Calu3 (cell line): ENCODE data around the gene SLC7A11. TPM values are rescaled to one million over a fixed set of nuclear protein-coding genes. Genes with fewer than 3 reads are reported as not detected.

Source experiments
- BruUV-seq: library from RNA; stranded (reverse); fragments of 400-500 nt; replicated peaks from 2 replicates; lab custom pipeline; 2021; lab: Mats Ljungman, UMichigan
- CTCF ChIA-PET: fragments of 300-600 bp; sonication (Branson Sonifier 250); formaldehyde crosslinking; loops from one replicate; lab custom pipeline; 2022; ENCODE audit warnings: antibody characterized with exemption; lab: Charles Lee
- DNase-seq: peaks from one replicate; pipeline ENCODE4 v3.0.0; 2022
- H3K27ac Mint-ChIP-seq: one replicate; pipeline ENCODE4 v1.8.0; 2022; ENCODE audit warnings: mixed read lengths; ENCODE audit not compliant: unreplicated experiment
- H3K27me3 Mint-ChIP-seq: one replicate; pipeline ENCODE4 v1.8.0; 2022; ENCODE audit warnings: mixed read lengths; ENCODE audit not compliant: unreplicated experiment
- H3K36me3 Mint-ChIP-seq: one replicate; pipeline ENCODE4 v1.8.0; 2022; ENCODE audit warnings: mild to moderate bottlenecking, moderate library complexity, mixed read lengths; ENCODE audit not compliant: insufficient read depth, unreplicated experiment
- H3K4me1 Mint-ChIP-seq: one replicate; pipeline ENCODE4 v1.8.0; 2022; ENCODE audit warnings: mild to moderate bottlenecking, low read depth, mixed read lengths; ENCODE audit not compliant: unreplicated experiment
- H3K4me3 Mint-ChIP-seq: one replicate; pipeline ENCODE4 v1.8.0; 2022; ENCODE audit warnings: mild to moderate bottlenecking, low read depth, moderate library complexity, mixed read lengths; ENCODE audit not compliant: unreplicated experiment
- H3K9me3 Mint-ChIP-seq: one replicate; pipeline ENCODE4 v1.8.0; 2022; ENCODE audit warnings: low read depth, mixed read lengths; ENCODE audit not compliant: unreplicated experiment
- intact Hi-C: fragments of 100-400 bp; cut with micrococcal nuclease; formaldehyde crosslinking; loops from one replicate; pipeline ENCODE4 v1.10.0; 2022; ENCODE audit not compliant: unreplicated experiment
- total RNA-seq: library from RNA; stranded (reverse); gene quantifications from 2 replicates; pipeline ENCODE4 v1.2.3, GENCODE V29; 2022
- TF ChIP-seq, protein P1 (sequence below): fragments of 200-600 bp; IDR thresholded peaks from one replicate; pipeline ENCODE4 v1.8.0; 2022; ENCODE audit warnings: antibody characterized with exemption; ENCODE audit not compliant: unreplicated experiment

Gene SLC7A11
- total RNA-seq, 1 experiment from 2014 or later = 49.4 TPM

GRCh38 chr4:138199568-138200235 is 42.4 kb downstream of the SLC7A11 start:
- CTCF ChIA-PET = no interaction called here
- TF ChIP-seq, protein P1, sequence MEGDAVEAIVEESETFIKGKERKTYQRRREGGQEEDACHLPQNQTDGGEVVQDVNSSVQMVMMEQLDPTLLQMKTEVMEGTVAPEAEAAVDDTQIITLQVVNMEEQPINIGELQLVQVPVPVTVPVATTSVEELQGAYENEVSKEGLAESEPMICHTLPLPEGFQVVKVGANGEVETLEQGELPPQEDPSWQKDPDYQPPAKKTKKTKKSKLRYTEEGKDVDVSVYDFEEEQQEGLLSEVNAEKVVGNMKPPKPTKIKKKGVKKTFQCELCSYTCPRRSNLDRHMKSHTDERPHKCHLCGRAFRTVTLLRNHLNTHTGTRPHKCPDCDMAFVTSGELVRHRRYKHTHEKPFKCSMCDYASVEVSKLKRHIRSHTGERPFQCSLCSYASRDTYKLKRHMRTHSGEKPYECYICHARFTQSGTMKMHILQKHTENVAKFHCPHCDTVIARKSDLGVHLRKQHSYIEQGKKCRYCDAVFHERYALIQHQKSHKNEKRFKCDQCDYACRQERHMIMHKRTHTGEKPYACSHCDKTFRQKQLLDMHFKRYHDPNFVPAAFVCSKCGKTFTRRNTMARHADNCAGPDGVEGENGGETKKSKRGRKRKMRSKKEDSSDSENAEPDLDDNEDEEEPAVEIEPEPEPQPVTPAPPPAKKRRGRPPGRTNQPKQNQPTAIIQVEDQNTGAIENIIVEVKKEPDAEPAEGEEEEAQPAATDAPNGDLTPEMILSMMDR = no peak
- peak overlapping the region; percentile 57 for H3K4me3 Mint-ChIP-seq

DNA sequence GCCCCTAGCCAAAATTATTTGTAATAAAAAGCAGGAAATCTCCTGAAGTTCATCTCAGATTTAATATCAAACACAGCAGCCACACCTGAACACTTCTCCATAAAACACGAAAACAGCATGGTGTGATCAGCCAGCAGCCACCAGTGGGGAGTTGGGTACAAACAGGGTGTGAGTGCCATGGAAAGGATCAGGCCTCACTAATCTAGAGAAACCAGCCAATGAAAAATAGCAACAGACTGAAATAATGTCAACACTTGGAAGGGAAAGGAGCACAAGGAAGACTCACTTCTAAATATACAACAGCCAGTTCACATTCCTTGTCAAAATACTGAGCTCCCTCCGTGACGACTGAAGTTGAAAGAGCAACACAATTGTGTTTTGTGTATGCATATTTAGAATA is 46.0 kb downstream of the SLC7A11 start:
- Mint-ChIP-seq H3K36me3 (peaks cover 42% of the 10 kb centered on the region), H3K9me3 (no peaks in the 10 kb centered on the region), H3K27ac (peak overlapping the region; percentile 79), H3K4me3 (no peak overlapping the region), H3K27me3 (no peaks in the 10 kb centered on the region), H3K4me1 (peaks cover 33% of the 10 kb centered on the region)
- intact Hi-C loops = loop anchor here (5.0 kb wide), 1 partner anchor 301 kb away; no protein-coding TSS in a partner anchor
- no peak for DNase-seq
- BruUV-seq = no TSS peak
- TF ChIP-seq, protein P1 = no peak
- CTCF ChIA-PET = no interaction called here

More at GRCh38 chr4:138199568-138200235, 42.4 kb downstream of the SLC7A11 start:
- Mint-ChIP-seq H3K4me1 (peaks cover 49% of the 10 kb centered on the region), H3K27ac (peak overlapping the region; percentile 98), H3K27me3 (no peaks in the 10 kb centered on the region), H3K9me3 (no peaks in the 10 kb centered on the region), H3K36me3 (peaks cover 43% of the 10 kb centered on the region)
- TSS peak; percentile 97 for BruUV-seq
- DNase-seq = peak; percentile 67
- intact Hi-C loops = loop anchor here (2.0 to 5.0 kb wide), 3 partner anchors 43 to 298 kb away; partner anchors contain the start of gene SLC7A11

DNA sequence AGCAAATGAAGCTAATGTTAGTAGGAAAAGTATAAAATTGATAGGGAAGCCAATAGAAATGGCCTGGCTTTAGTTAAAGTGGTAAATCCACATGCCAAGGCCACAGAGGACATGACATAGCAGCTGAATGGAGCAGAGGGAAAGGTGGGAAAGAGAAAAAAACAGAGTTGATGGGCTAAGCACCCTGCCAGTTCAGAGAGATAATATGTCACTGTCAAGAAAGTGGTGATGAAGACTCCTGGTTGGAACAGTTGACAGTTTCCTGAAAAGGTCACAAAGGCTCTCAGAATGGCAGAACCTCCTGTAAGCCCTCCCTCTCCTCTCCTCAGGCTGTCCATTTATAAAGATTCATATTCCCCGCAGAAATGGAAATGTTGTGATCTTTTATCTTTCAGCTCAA is 48.2 kb downstream of the SLC7A11 start:
- peaks cover 32% of the 10 kb centered on the region for H3K36me3 Mint-ChIP-seq
- H3K4me3 Mint-ChIP-seq = no peak overlapping the region
- TF ChIP-seq, protein P1 = no peak
- no peaks in the 10 kb centered on the region for H3K9me3 Mint-ChIP-seq
- peaks cover 21% of the 10 kb centered on the region for H3K4me1 Mint-ChIP-seq
- BruUV-seq = no TSS peak
- no peak overlapping the region for H3K27ac Mint-ChIP-seq
- H3K27me3 Mint-ChIP-seq = no peaks in the 10 kb centered on the region
- no peak for DNase-seq
- intact Hi-C loops = no loop called here
- CTCF ChIA-PET = no interaction called here

DNA sequence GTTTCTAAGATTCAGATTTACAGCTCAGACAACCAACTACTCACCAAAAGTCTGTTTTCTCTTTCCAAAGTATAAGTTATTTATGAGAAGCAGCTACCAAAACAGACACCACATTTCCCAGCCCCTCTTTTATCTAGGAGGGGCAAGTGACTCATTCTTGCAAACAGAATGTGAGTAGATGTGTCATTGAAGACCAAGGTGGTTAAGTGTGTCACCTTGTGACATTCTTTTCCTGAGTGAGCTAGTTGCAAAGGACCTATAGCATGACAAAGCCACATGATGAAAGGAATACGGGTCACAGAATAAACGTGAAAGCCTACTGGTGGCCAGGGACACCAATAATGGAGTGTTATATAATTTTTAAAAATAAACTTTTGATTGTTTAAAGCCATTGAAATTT is 50.0 kb downstream of the SLC7A11 start:
- intact Hi-C loops = no loop called here
- CTCF ChIA-PET = interaction anchor here (1.0 to 1.1 kb wide), 2 partner anchors 14 to 303 kb away, joined by 4 read pairs; no protein-coding TSS in a partner anchor
- H3K27ac Mint-ChIP-seq = no peak overlapping the region
- H3K4me3 Mint-ChIP-seq = no peak overlapping the region
- DNase-seq = no peak
- peaks cover 28% of the 10 kb centered on the region for H3K36me3 Mint-ChIP-seq
- no TSS peak for BruUV-seq
- H3K4me1 Mint-ChIP-seq = peaks cover 21% of the 10 kb centered on the region
- no peaks in the 10 kb centered on the region for H3K9me3 Mint-ChIP-seq
- TF ChIP-seq, protein P1 = no peak
- H3K27me3 Mint-ChIP-seq = no peaks in the 10 kb centered on the region
